ENCODE results near the gene LNPK.

DNA sequence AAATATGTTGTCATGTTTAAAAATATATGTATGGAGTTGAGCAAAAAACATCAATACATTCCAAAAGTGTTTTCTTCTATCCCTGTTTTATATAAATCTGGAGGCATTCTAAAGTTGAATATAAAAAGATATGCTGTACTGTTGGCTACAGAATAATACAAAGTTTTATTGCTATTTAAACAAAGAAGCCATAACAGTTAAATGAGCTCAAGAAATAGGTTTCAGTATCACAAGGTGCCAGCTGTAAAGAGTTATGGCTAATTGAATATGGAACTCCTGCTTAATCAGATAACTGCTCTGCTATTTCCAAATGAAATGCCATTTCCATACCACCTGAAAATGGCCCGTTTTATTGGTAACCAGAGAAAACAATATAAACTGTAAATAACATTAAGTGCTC lies 55.0 kb downstream of the LNPK start:
- TF ChIP-seq POLR2AphosphoS5 (IDR thresholded peaks at IDR 0.05; ENCODE audit: low read depth, low read length) (no peak), TAF1 (IDR thresholded peaks at IDR 0.05; ENCODE audit: borderline replicate concordance, insufficient read depth, low read length) (no peak), SIN3A (IDR thresholded peaks at IDR 0.05; ENCODE audit: borderline replicate concordance, insufficient read depth, low read length) (no peak)
- TF ChIP-seq, protein P1, sequence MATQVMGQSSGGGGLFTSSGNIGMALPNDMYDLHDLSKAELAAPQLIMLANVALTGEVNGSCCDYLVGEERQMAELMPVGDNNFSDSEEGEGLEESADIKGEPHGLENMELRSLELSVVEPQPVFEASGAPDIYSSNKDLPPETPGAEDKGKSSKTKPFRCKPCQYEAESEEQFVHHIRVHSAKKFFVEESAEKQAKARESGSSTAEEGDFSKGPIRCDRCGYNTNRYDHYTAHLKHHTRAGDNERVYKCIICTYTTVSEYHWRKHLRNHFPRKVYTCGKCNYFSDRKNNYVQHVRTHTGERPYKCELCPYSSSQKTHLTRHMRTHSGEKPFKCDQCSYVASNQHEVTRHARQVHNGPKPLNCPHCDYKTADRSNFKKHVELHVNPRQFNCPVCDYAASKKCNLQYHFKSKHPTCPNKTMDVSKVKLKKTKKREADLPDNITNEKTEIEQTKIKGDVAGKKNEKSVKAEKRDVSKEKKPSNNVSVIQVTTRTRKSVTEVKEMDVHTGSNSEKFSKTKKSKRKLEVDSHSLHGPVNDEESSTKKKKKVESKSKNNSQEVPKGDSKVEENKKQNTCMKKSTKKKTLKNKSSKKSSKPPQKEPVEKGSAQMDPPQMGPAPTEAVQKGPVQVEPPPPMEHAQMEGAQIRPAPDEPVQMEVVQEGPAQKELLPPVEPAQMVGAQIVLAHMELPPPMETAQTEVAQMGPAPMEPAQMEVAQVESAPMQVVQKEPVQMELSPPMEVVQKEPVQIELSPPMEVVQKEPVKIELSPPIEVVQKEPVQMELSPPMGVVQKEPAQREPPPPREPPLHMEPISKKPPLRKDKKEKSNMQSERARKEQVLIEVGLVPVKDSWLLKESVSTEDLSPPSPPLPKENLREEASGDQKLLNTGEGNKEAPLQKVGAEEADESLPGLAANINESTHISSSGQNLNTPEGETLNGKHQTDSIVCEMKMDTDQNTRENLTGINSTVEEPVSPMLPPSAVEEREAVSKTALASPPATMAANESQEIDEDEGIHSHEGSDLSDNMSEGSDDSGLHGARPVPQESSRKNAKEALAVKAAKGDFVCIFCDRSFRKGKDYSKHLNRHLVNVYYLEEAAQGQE (IDR thresholded peaks at IDR 0.05; ENCODE audit: insufficient read depth in 1 of 2, low read depth in 2 of 2, low read length in 2 of 2) = no peak

Measured in PFSK-1 (cell line).